GM15510 (cell line): ENCODE results near the gene FGF11.

Experiments used
- POLR2A ChIP-seq: IDR thresholded peaks from 3 replicates; pipeline ENCODE4 v1.6.1; 2011; ENCODE audit warnings: borderline replicate concordance; ENCODE audit not compliant: insufficient read length; ENCODE audit errors: extremely low read depth

Gene FGF11

GRCh38 chr17:7460850-7461660 lies 21.7 kb downstream of the FGF11 start:
- TF ChIP-seq POLR2A, result no peak

- TF ChIP-seq POLR2A, result no peak
These were observed 23.4 kb downstream of the FGF11 start for GRCh38 chr17:7462474-7463371.

- no peak for TF ChIP-seq POLR2A
These were observed 24.1 kb downstream of the FGF11 start for GRCh38 chr17:7463372-7463846.

GRCh38 chr17:7464081-7464480 lies 24.8 kb downstream of the FGF11 start:
- TF ChIP-seq POLR2A, result no peak

GRCh38 chr17:7465597-7466275 lies 26.4 kb downstream of the FGF11 start:
- no peak for TF ChIP-seq POLR2A

DNA sequence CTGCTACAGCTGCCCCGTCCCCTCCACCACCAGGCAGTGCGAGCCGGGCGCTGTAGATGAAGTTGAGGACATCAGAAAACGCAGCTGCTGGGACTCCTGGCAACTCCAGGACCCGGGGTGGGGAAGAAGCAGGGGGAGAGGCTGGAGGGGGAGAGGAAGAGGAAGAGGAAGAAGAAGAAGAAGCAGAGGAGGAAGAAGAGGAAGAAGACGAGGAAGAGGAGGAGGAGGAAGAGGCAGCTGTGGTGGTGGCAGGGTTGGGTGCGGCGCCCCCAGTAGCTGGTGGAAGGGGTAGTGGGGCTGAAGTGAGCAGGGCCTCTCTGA lies 27.0 kb downstream of the FGF11 start:
- TF ChIP-seq POLR2A, result no peak

DNA sequence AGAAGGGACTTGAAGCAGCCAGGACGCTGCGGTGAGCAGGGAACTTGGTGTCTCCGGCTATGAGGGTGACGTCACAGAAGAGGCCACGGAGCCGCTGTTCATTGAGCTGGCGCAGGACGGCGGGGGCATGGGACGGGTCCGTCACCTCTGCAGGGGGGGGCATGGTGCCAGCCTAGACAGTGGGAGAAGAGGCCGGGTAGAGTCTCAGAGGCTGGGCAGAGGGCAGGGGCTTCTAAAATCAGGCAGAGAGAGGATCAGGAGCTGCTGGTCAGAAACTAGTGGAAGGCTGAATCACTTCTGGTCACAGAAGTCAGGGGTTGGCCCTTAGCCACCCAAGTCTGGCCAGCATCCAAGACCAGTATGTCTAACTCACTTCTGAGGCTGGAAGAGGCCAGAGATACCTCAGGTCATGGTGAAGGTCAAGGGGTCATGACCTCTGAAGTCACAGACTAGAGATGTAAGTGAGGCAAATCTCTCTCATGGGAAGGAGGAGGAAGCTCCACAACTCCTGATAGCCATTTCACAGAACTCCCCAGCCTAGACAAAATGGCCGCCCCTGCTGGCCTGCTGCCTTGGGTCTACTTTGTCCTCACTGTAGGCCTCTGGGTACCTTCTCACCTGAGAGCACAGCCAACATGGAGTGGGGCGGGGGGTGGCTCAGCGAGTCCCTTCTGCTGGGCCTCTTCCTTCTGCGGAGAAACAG lies 27.5 kb downstream of the FGF11 start:
- no peak for TF ChIP-seq POLR2A

DNA sequence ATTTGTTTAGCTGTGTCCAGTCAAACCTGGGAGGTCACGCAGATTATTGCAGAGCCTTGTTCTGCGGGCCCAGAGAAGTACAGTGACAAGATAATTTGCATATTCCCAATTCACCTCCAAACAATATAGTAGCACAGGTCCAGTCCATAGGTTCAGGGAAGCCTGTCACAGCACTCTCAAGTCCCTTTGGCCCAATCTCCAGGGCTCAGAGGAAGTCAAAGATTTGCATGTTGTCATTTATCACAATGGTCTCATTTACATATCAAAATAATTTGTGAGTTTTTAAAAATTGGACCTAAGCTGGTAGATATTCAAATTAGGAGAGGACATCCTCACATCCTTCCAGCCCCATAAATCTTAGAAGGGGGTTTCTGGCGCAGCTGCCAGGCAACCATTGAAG lies 28.2 kb downstream of the FGF11 start:
- no peak for TF ChIP-seq POLR2A

- TF ChIP-seq POLR2A, result no peak
These were observed 29.0 kb downstream of the FGF11 start for GRCh38 chr17:7468290-7468689.

GRCh38 chr17:7468804-7469389 lies 29.6 kb downstream of the FGF11 start:
- no peak for TF ChIP-seq POLR2A

- TF ChIP-seq POLR2A, result no peak
These were observed 32.4 kb downstream of the FGF11 start for GRCh38 chr17:7471729-7472128.

DNA sequence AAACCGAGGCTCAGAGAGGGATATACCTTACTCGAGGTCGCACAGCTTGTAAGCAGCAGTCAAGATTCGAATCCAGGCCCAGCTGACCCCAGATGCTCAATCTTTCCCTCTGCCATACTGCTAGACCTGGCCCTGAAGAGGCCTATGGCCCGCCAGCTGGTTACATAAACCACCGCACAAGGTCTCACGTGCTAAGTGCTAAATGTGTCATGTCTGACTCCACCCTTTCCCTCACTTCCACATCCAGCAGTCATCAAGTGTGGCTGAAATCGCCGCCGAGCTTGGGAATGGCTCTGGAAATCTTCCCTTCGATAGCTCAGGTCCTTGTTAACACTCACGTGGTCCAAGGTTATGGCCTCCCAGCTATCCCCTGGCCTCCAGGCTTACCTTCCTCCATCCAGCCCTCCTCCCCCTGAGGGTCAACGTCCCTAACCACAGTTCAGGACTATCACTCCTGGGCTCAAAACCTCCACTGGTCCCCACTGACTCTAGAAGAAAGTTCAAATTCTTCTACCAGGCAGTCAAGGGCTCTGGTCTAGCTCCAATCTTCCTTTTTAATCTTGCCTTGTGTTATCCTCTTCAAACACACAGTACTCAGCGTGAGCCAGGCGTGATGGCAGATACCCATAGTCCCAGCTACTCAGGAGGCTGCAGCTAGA lies 36.6 kb downstream of the FGF11 start:
- TF ChIP-seq POLR2A, result no peak

DNA sequence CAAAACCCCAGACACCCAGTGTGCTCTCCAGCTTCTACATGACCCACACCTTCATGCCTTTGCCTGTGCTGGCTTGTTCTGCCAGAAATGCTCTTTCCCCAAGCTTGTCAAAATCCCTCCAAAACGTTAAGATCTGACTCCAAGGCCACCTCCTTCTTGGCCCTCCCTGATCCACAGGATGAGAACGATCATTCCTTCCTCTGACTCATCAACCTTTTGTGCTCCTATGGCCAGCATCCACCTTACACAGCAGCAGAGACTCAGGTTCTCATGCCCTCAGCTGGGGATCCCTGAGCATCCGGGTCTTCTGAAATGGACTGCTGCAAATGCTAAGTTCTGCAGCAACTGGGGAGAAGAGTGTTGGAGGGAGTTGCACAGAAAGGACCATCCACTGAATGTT lies 37.2 kb downstream of the FGF11 start:
- no peak for TF ChIP-seq POLR2A

GRCh38 chr17:7476951-7477350 lies 37.6 kb downstream of the FGF11 start:
- TF ChIP-seq POLR2A, result no peak
